HG02840 (cell line): ENCODE data around the gene EYA2.

ENCODE experiments used
- ATAC-seq: cut with Tn5 transposase; IDR thresholded peaks from one replicate; pipeline ENCODE4 v1.9.1; 2021; ENCODE audit warnings: mild to moderate bottlenecking, moderate library complexity, moderate number of reproducible peaks; ENCODE audit not compliant: unreplicated experiment, low FRiP score

The EYA2 gene

GRCh38 chr20:47209982-47210381 is 315.3 kb downstream of the EYA2 start:
- ATAC-seq, result no peak

- no peak for ATAC-seq
Observed at GRCh38 chr20:47210470-47210869, 315.8 kb downstream of the EYA2 start.

- ATAC-seq, result no peak
Observed at GRCh38 chr20:47211036-47211435, 316.4 kb downstream of the EYA2 start.

GRCh38 chr20:47212606-47213207 is 318.1 kb downstream of the EYA2 start:
- ATAC-seq, result no peak

GRCh38 chr20:47213966-47214365 is 319.3 kb downstream of the EYA2 start:
- ATAC-seq, result no peak

GRCh38 chr20:47215653-47216397 is 321.2 kb downstream of the EYA2 start:
- ATAC-seq, result no peak

- ATAC-seq, result no peak
Observed at GRCh38 chr20:47216819-47217410, 322.3 kb downstream of the EYA2 start.

GRCh38 chr20:47217482-47218446 is 323.1 kb downstream of the EYA2 start:
- ATAC-seq, result no peak

GRCh38 chr20:47220161-47220582 is 325.5 kb downstream of the EYA2 start:
- no peak for ATAC-seq

- ATAC-seq, result no peak
Observed at GRCh38 chr20:47221036-47221625, 326.5 kb downstream of the EYA2 start.

GRCh38 chr20:47222468-47223119 is 328.0 kb downstream of the EYA2 start:
- no peak for ATAC-seq

GRCh38 chr20:47223896-47224295 is 329.3 kb downstream of the EYA2 start:
- ATAC-seq, result no peak

GRCh38 chr20:47224300-47224791 is 329.7 kb downstream of the EYA2 start:
- ATAC-seq, result no peak

- no peak for ATAC-seq
Observed at GRCh38 chr20:47224857-47225256, 330.2 kb downstream of the EYA2 start.

- no peak for ATAC-seq
Observed at GRCh38 chr20:47225458-47225857, 330.8 kb downstream of the EYA2 start.

- ATAC-seq, result no peak
Observed at GRCh38 chr20:47227119-47227518, 332.5 kb downstream of the EYA2 start.

- ATAC-seq, result no peak
Observed at GRCh38 chr20:47227576-47227975, 332.9 kb downstream of the EYA2 start.

GRCh38 chr20:47228654-47229053 is 334.0 kb downstream of the EYA2 start:
- ATAC-seq, result no peak

- no peak for ATAC-seq
Observed at GRCh38 chr20:47230811-47231256, 336.2 kb downstream of the EYA2 start.
